ENCODE results near the gene FBLN1.

FBLN1 gene

GRCh38 chr22:45581549-45582080, 78.9 kb downstream of the FBLN1 start (continued):
- TF ChIP-seq ZNF529 (tag by site-specific recombination; IDR thresholded peaks at IDR 0.05; ENCODE audit: insufficient replicate concordance) (no peak), ZFP41 (tag by site-specific recombination; IDR thresholded peaks at IDR 0.05; ENCODE audit: borderline replicate concordance) (no peak), ZNF658 (tag by site-specific recombination; IDR thresholded peaks at IDR 0.05) (no peak)

DNA sequence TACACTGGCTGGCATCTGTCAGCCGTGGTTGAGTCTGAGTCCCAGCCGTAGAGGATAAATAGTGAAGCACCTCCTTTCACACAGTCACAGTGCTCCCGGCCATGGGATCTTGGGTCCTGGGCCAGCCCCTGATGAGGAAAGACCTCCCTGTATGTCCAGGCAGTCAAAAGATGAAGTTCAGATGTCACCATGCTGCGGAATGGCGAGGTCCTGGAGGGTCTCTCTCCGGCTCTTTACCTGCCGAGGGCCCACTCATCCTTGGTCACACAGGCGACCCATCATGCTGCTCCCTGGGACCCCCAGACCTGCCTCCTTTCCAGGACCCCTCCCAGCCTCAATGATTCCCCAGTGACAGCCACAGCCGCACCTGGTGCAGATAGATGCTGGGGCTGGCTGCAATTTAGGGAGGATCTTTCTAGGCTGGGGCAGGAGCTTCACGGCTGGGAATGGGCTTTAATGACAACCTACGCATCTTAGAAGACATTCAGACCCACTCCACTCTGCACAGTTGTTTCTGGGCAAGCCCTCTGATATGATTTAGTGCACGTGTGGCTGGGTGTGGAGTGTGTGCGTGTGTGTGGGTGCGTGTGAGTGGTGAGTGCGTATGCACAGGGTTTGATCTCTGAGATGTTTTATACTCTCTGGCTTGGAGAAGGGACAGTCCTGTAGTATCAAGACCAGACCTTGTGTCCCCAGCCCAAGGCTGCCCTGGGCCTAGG, 79.7 kb downstream of the FBLN1 start:
- Histone ChIP-seq H3K4me3 (ENCODE audit: low read depth, low read length) (no peak overlapping the region), H3K27ac (ENCODE audit: extremely low read depth, low read depth, low read length) (no peak overlapping the region), H3K4me1 (ENCODE audit: control insufficient read depth, insufficient read depth, low read length) (no peaks in the 10 kb centered on the region), H3K9me3 (ENCODE audit: control insufficient read depth, insufficient read depth, low read depth, low read length) (no peaks in the 10 kb centered on the region), H3K36me3 (ENCODE audit: control insufficient read depth in 2 of 2, insufficient read depth in 1 of 2, low read length in 2 of 2) (peaks cover 0 to 7% of the 10 kb centered on the region in 2 experiments; a peak in 1 of 3 replicates)
- TF ChIP-seq, protein P1, sequence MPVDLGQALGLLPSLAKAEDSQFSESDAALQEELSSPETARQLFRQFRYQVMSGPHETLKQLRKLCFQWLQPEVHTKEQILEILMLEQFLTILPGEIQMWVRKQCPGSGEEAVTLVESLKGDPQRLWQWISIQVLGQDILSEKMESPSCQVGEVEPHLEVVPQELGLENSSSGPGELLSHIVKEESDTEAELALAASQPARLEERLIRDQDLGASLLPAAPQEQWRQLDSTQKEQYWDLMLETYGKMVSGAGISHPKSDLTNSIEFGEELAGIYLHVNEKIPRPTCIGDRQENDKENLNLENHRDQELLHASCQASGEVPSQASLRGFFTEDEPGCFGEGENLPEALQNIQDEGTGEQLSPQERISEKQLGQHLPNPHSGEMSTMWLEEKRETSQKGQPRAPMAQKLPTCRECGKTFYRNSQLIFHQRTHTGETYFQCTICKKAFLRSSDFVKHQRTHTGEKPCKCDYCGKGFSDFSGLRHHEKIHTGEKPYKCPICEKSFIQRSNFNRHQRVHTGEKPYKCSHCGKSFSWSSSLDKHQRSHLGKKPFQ (tag by site-specific recombination; IDR thresholded peaks at IDR 0.05), result no peak
- TF ChIP-seq INSM2 (tag by site-specific recombination; IDR thresholded peaks at IDR 0.05) (no peak), KLF10 (tag by site-specific recombination; IDR thresholded peaks at IDR 0.05) (no peak), ZNF140 (tag by site-specific recombination; IDR thresholded peaks at IDR 0.05) (no peak), ZNF10 (tag by site-specific recombination; IDR thresholded peaks at IDR 0.05) (peak; percentile 70; the same call in 1 of the 2 replicates), EGR2 (tag by site-specific recombination; IDR thresholded peaks at IDR 0.05; ENCODE audit: low read depth) (peak; percentile 73), ZNF548 (tag by site-specific recombination; IDR thresholded peaks at IDR 0.05) (no peak), OVOL3 (tag by site-specific recombination; IDR thresholded peaks at IDR 0.05) (no peak), ZEB2 (tag by site-specific recombination; IDR thresholded peaks at IDR 0.05) (no peak), ZNF768 (tag by site-specific recombination; IDR thresholded peaks at IDR 0.05) (no peak), ZNF221 (tag by site-specific recombination; IDR thresholded peaks at IDR 0.05; ENCODE audit: borderline replicate concordance) (no peak), ZNF544 (tag by site-specific recombination; IDR thresholded peaks at IDR 0.05) (no peak), ZFHX2 (tag by site-specific recombination; conservative IDR thresholded peaks at IDR 0.05) (peak; percentile 77)
- TF ChIP-seq, protein P2, sequence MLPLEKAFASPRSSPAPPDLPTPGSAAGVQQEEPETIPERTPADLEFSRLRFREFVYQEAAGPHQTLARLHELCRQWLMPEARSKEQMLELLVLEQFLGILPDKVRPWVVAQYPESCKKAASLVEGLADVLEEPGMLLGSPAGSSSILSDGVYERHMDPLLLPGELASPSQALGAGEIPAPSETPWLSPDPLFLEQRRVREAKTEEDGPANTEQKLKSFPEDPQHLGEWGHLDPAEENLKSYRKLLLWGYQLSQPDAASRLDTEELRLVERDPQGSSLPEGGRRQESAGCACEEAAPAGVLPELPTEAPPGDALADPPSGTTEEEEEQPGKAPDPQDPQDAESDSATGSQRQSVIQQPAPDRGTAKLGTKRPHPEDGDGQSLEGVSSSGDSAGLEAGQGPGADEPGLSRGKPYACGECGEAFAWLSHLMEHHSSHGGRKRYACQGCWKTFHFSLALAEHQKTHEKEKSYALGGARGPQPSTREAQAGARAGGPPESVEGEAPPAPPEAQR (tag by site-specific recombination; IDR thresholded peaks at IDR 0.05), result no peak
- TF ChIP-seq, protein P3, sequence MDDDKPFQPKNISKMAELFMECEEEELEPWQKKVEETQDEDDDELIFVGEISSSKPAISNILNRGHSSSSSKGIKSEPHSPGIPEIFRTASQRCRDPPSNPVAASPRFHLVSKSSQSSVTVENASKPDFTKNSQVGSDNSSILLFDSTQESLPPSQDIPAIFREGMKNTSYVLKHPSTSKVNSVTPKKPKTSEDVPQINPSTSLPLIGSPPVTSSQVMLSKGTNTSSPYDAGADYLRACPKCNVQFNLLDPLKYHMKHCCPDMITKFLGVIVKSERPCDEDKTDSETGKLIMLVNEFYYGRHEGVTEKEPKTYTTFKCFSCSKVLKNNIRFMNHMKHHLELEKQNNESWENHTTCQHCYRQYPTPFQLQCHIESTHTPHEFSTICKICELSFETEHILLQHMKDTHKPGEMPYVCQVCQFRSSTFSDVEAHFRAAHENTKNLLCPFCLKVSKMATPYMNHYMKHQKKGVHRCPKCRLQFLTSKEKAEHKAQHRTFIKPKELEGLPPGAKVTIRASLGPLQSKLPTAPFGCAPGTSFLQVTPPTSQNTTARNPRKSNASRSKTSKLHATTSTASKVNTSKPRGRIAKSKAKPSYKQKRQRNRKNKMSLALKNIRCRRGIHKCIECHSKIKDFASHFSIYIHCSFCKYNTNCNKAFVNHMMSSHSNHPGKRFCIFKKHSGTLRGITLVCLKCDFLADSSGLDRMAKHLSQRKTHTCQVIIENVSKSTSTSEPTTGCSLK (tag by site-specific recombination; IDR thresholded peaks at IDR 0.05), result no peak
- TF ChIP-seq, protein P4, sequence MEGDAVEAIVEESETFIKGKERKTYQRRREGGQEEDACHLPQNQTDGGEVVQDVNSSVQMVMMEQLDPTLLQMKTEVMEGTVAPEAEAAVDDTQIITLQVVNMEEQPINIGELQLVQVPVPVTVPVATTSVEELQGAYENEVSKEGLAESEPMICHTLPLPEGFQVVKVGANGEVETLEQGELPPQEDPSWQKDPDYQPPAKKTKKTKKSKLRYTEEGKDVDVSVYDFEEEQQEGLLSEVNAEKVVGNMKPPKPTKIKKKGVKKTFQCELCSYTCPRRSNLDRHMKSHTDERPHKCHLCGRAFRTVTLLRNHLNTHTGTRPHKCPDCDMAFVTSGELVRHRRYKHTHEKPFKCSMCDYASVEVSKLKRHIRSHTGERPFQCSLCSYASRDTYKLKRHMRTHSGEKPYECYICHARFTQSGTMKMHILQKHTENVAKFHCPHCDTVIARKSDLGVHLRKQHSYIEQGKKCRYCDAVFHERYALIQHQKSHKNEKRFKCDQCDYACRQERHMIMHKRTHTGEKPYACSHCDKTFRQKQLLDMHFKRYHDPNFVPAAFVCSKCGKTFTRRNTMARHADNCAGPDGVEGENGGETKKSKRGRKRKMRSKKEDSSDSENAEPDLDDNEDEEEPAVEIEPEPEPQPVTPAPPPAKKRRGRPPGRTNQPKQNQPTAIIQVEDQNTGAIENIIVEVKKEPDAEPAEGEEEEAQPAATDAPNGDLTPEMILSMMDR (tag by site-specific recombination; IDR thresholded peaks at IDR 0.05), result no peak
- TF ChIP-seq, protein P5, sequence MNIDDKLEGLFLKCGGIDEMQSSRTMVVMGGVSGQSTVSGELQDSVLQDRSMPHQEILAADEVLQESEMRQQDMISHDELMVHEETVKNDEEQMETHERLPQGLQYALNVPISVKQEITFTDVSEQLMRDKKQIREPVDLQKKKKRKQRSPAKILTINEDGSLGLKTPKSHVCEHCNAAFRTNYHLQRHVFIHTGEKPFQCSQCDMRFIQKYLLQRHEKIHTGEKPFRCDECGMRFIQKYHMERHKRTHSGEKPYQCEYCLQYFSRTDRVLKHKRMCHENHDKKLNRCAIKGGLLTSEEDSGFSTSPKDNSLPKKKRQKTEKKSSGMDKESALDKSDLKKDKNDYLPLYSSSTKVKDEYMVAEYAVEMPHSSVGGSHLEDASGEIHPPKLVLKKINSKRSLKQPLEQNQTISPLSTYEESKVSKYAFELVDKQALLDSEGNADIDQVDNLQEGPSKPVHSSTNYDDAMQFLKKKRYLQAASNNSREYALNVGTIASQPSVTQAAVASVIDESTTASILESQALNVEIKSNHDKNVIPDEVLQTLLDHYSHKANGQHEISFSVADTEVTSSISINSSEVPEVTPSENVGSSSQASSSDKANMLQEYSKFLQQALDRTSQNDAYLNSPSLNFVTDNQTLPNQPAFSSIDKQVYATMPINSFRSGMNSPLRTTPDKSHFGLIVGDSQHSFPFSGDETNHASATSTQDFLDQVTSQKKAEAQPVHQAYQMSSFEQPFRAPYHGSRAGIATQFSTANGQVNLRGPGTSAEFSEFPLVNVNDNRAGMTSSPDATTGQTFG (tag by site-specific recombination; IDR thresholded peaks at IDR 0.05; ENCODE audit: borderline replicate concordance), result no peak
- POLR2A ChIA-PET, result no interaction called here
- CTCF ChIA-PET, result interaction anchor here (1.0 to 1.2 kb wide), 2 partner anchors 29 to 394 kb away, joined by 3 read pairs; no protein-coding TSS in a partner anchor

Data from HEK293 (cell line).